HFFc6 (cell line): ENCODE measurements around the gene CBARP. TPM values are rescaled to one million over a fixed set of nuclear protein-coding genes. Genes with fewer than 3 reads are reported as not detected.
"Not testable (repeated sequence)": the region's sequence is repeated elsewhere in the genome, so short reads cannot be mapped to it uniquely, and the experiment has no call there.

Experiments
- DNase-seq: peaks from one replicate; pipeline ENCODE4 v3.0.0-alpha.2; 2018
- H3K27ac Mint-ChIP-seq: 2 replicates; pipeline ENCODE4 v1.8.0; 2020; ENCODE audit warnings: mild to moderate bottlenecking, mixed read lengths
- H3K27me3 Mint-ChIP-seq: 2 replicates; pipeline ENCODE4 v1.8.0; 2021; ENCODE audit warnings: mild to moderate bottlenecking, moderate library complexity, mixed read lengths; ENCODE audit not compliant: insufficient read depth
- H3K36me3 Mint-ChIP-seq: 2 replicates; pipeline ENCODE4 v1.8.0; 2021; ENCODE audit warnings: low read depth, mixed read lengths
- H3K4me1 Mint-ChIP-seq: 2 replicates; pipeline ENCODE4 v1.8.0; 2020; ENCODE audit warnings: low read depth, mixed read lengths
- H3K4me3 Mint-ChIP-seq: 2 replicates; pipeline ENCODE4 v1.8.0; 2020; ENCODE audit warnings: mild to moderate bottlenecking, moderate library complexity, mixed read lengths
- H3K9me3 Mint-ChIP-seq: 2 replicates; pipeline ENCODE4 v1.8.0; 2020; ENCODE audit warnings: mild to moderate bottlenecking, mixed read lengths
- CTCF ChIP-seq: fragments of 200-600 bp; sonication (generic); IDR thresholded peaks from 2 replicates; pipeline ENCODE4 v1.5.0; 2021; ENCODE audit warnings: antibody characterized with exemption, mild to moderate bottlenecking
- total RNA-seq, 6 experiments: library from RNA; stranded (reverse); fragmentation: NEBNext Ultra II Directional; extraction: Animal tissue kit (Norgen Biotek cat#: 25700); gene quantifications; 2 replicates in 1 of 6; 3 replicates in 5 of 6; pipeline ENCODE4 v1.2.3, GENCODE V29; 2021

The CBARP gene
- total RNA-seq, 6 experiments from 2014 or later = 7.6 to 12.7 (median 8.6) TPM

DNA sequence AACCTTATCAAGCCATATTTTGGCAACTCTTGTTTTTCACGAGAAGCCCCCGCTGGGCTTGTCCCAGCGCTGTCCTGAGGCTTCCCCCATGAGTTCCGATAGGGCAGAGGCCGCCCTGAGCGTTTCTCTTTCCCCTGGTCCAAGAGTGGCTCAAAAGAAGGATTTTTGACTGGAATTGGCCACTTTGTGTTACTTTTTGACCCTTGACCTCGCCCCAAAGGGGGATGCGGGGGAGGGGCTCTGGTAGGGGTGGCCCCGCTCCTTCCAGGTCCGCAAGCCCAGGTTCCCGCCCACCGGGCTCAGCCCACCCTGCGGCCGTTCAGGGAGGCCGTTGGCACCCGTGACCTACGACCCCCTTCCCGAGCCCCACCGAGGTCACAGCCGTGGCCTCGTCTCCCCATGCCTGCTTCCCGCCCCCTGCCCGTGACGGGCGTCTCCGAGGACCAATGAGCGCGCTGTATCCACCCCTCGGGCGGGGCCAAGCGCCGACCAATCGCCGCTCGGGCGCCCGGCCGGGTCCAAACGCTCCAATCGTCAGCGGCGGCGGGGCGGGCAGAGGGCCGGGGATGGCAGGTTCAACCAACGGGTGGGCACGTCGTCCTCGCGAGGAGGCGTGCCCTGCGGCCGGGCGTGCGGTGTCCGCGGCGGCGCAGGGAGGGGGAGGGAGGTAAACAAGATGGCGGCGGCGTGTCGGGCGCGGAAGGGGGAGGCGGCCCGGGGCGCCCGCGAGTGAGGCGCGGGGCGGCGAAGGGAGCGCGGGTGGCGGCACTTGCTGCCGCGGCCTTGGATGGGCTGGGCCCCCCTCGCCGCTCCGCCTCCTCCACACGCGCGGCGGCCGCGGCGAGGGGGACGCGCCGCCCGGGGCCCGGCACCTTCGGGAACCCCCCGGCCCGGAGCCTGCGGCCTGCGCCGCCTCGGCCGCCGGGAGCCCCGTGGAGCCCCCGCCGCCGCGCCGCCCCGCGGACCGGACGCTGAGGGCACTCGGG is 32.4 kb downstream of the CBARP start, which contains the start of gene STK11:
Gene STK11 (plus strand): TSS at position 665 of the 986 bp plus-strand sequence. CDS start 1,136 bp downstream, outside the sequence.
- no peak for TF ChIP-seq CTCF
- H3K27ac Mint-ChIP-seq = peak within 1 kb of the TSS; percentile 93
- peaks cover 31% of the 10 kb centered on the region for H3K4me1 Mint-ChIP-seq
- H3K36me3 Mint-ChIP-seq = peaks cover 15% of the 10 kb centered on the region
- H3K4me3 Mint-ChIP-seq = peak within 1 kb of the TSS; percentile 90
- H3K27me3 Mint-ChIP-seq = peaks cover 3% of the 10 kb centered on the region
- DNase-seq = peak; percentile 98
- H3K9me3 Mint-ChIP-seq = no peaks in the 10 kb centered on the region

DNA sequence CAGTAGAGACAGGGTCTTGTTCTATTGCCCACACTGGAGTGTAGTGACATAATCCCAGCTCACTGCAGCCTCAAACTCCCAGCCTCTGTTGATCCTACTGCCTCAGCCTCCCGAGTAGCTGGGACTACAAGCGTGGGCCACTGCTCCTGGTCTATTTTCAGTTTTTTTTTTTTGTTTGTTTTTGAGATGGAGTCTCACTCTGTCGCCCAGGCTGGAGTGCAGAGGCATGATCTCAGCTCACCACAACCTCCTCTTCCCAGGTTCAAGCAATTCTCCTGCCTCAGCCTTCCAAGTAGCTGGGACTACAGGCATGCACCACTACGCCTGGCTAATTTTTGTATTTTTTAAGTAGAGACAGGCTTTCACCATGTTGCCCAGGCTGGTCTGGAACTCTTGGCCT is 37.2 kb downstream of the CBARP start:
- H3K4me3 Mint-ChIP-seq, DNase-seq, H3K36me3 Mint-ChIP-seq, H3K9me3 Mint-ChIP-seq, H3K27me3 Mint-ChIP-seq: not testable (repeated sequence)
- Mint-ChIP-seq H3K4me1 (peaks cover 21% of the 10 kb centered on the region), H3K27ac (peak overlapping the region; percentile 16)

DNA sequence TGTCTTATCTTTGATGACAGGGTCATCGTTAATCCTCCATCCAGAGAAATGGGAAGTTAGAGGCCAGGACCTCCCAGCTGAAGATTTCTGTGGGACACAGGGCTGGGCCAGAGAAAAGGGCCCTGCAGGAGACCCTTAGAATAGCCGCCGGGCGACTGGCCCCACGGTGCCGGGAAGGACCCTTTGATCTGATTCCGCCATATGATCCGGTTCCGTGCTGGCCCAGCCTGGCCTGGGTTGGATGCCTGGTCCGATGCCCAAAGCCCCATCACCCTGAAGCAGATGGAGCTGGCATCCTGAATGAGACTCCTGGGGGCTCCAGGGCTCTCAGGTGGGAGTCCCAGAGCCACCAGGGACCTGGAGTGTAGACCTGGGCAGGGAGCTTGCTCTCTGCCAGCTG is 38.3 kb downstream of the CBARP start:
- H3K27me3 Mint-ChIP-seq = no peaks in the 10 kb centered on the region
- H3K9me3 Mint-ChIP-seq = no peaks in the 10 kb centered on the region
- H3K27ac Mint-ChIP-seq = no peak overlapping the region
- no peaks in the 10 kb centered on the region for H3K36me3 Mint-ChIP-seq
- H3K4me3 Mint-ChIP-seq = no peak overlapping the region
- H3K4me1 Mint-ChIP-seq = peaks cover 19% of the 10 kb centered on the region
- no peak for TF ChIP-seq CTCF
- DNase-seq = no peak

GRCh38 chr19:1189419-1189818 is 48.4 kb downstream of the CBARP start:
- Mint-ChIP-seq H3K27me3 (no peaks in the 10 kb centered on the region; the same call in none of the 2 replicates), H3K4me1 (peaks cover 12% of the 10 kb centered on the region), H3K9me3 (no peaks in the 10 kb centered on the region), H3K36me3 (no peaks in the 10 kb centered on the region), H3K4me3 (no peak overlapping the region), H3K27ac (no peak overlapping the region)
- TF ChIP-seq CTCF = no peak
- DNase-seq = no peak

- Mint-ChIP-seq H3K4me3 (no peak overlapping the region), H3K36me3 (no peaks in the 10 kb centered on the region), H3K27ac (no peak overlapping the region), H3K4me1 (peaks cover 13% of the 10 kb centered on the region), H3K9me3 (no peaks in the 10 kb centered on the region), H3K27me3 (peaks cover 2% of the 10 kb centered on the region)
- no peak for TF ChIP-seq CTCF
- peak; percentile 30 for DNase-seq
Observed at GRCh38 chr19:1183543-1184172, 54.1 kb downstream of the CBARP start.

DNA sequence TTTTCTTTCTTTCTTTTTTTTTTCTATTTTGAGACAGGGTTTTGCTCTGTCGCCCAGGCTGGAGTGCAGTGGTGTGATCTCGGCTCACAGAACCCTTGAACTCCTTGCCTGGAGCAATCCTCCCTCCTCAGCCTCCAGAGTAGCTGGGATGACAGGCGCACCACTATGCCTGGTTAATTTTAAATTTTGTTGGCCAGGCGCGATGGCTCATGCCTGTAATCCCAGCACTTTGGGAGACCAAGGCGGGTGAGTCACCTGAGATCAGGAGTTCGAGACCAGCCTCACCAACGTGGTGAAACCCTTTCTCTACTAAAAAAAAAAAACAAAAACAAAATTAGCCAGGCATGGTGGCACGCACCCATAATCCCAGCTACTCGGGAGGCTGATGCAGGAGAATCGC is 55.1 kb downstream of the CBARP start:
- H3K27me3 Mint-ChIP-seq = peaks cover 2% of the 10 kb centered on the region
- H3K9me3 Mint-ChIP-seq = no peaks in the 10 kb centered on the region
- no peak overlapping the region for H3K27ac Mint-ChIP-seq
- no peaks in the 10 kb centered on the region for H3K36me3 Mint-ChIP-seq
- DNase-seq = no peak
- no peak for TF ChIP-seq CTCF
- peaks cover 17% of the 10 kb centered on the region for H3K4me1 Mint-ChIP-seq
- no peak overlapping the region for H3K4me3 Mint-ChIP-seq
